Lung microvascular endothelial cell (primary cell): ENCODE measurements around the gene RALGAPA1. TPM values are rescaled to one million over a fixed set of nuclear protein-coding genes. Genes with fewer than 3 reads are reported as not detected.
A peak's percentile ranks its signal among the peaks of the same experiment; 100 is the strongest.
"Not testable (repeated sequence)": the region's sequence is repeated elsewhere in the genome, so short reads cannot be mapped to it uniquely, and the experiment has no call there.

Experiments used
- DNase-seq, 2 donors: peaks; one replicate each; pipeline versions ENCODE4 v3.0.0 to v3.0.0-alpha.2; 2010; ENCODE audit warnings: low read depth in 2 of 2
- total RNA-seq: library from RNA; depleted of rRNA; stranded (reverse); fragments of >200 nt; gene quantifications from 2 replicates; pipeline ENCODE4 v1.2.1, GENCODE V29; 2014

Gene RALGAPA1
- total RNA-seq, 1 donor from 2014 or later, result 20.8 TPM

- DNase-seq, result no peak
These were observed 177.9 kb downstream of the RALGAPA1 start for GRCh38 chr14:35631071-35631805.

- no peak for DNase-seq
These were observed 180.1 kb downstream of the RALGAPA1 start for GRCh38 chr14:35628989-35629388.

GRCh38 chr14:35626947-35627346 is 182.1 kb downstream of the RALGAPA1 start:
- not testable (repeated sequence) for DNase-seq

- DNase-seq, result not testable (repeated sequence)
These were observed 187.1 kb downstream of the RALGAPA1 start for GRCh38 chr14:35621996-35622395.

GRCh38 chr14:35619998-35620397 is 189.1 kb downstream of the RALGAPA1 start:
- DNase-seq, result not testable (repeated sequence)

- DNase-seq, result not testable (repeated sequence)
These were observed 189.6 kb downstream of the RALGAPA1 start for GRCh38 chr14:35619461-35619860.

- no peak for DNase-seq
These were observed 191.6 kb downstream of the RALGAPA1 start for GRCh38 chr14:35617500-35617899.

GRCh38 chr14:35607380-35607779 is 201.7 kb downstream of the RALGAPA1 start:
- DNase-seq, result no peak

GRCh38 chr14:35600253-35600652 is 208.8 kb downstream of the RALGAPA1 start:
- DNase-seq, result no peak

GRCh38 chr14:35594616-35595015 is 214.5 kb downstream of the RALGAPA1 start:
- peak in 1 of 2 donors; percentile 57 for DNase-seq

GRCh38 chr14:35587373-35587772 is 221.7 kb downstream of the RALGAPA1 start:
- DNase-seq, result not testable (repeated sequence)

- no peak for DNase-seq
These were observed 230.5 kb downstream of the RALGAPA1 start for GRCh38 chr14:35578639-35579038.

- DNase-seq, result no peak
These were observed 231.0 kb downstream of the RALGAPA1 start for GRCh38 chr14:35578135-35578534.

GRCh38 chr14:35576856-35577255 is 232.2 kb downstream of the RALGAPA1 start:
- no peak for DNase-seq

- DNase-seq, result peak; percentile 1 to 39
These were observed 232.8 kb downstream of the RALGAPA1 start for GRCh38 chr14:35576260-35576659.

- no peak for DNase-seq
These were observed 235.2 kb downstream of the RALGAPA1 start for GRCh38 chr14:35573911-35574310.

GRCh38 chr14:35571598-35571997 is 237.5 kb downstream of the RALGAPA1 start:
- no peak for DNase-seq

GRCh38 chr14:35565871-35566464 is 243.1 kb downstream of the RALGAPA1 start:
- DNase-seq, result no peak

- DNase-seq, result no peak
These were observed 250.4 kb downstream of the RALGAPA1 start for GRCh38 chr14:35558680-35559079.

GRCh38 chr14:35557221-35557747 is 251.8 kb downstream of the RALGAPA1 start:
- DNase-seq, result no peak

GRCh38 chr14:35556548-35556947 is 252.5 kb downstream of the RALGAPA1 start:
- no peak for DNase-seq

- DNase-seq, result peak in 1 of 2 donors; percentile 33
These were observed 255.3 kb downstream of the RALGAPA1 start for GRCh38 chr14:35553808-35554207.

GRCh38 chr14:35551081-35551480 is 258.0 kb downstream of the RALGAPA1 start:
- no peak for DNase-seq
